Measurements from ENCODE around the gene USP12.
"Not testable (repeated sequence)": the region's sequence is repeated elsewhere in the genome, so short reads cannot be mapped to it uniquely, and the experiment has no call there.

USP12 gene, protein sequence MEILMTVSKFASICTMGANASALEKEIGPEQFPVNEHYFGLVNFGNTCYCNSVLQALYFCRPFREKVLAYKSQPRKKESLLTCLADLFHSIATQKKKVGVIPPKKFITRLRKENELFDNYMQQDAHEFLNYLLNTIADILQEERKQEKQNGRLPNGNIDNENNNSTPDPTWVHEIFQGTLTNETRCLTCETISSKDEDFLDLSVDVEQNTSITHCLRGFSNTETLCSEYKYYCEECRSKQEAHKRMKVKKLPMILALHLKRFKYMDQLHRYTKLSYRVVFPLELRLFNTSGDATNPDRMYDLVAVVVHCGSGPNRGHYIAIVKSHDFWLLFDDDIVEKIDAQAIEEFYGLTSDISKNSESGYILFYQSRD

DNA sequence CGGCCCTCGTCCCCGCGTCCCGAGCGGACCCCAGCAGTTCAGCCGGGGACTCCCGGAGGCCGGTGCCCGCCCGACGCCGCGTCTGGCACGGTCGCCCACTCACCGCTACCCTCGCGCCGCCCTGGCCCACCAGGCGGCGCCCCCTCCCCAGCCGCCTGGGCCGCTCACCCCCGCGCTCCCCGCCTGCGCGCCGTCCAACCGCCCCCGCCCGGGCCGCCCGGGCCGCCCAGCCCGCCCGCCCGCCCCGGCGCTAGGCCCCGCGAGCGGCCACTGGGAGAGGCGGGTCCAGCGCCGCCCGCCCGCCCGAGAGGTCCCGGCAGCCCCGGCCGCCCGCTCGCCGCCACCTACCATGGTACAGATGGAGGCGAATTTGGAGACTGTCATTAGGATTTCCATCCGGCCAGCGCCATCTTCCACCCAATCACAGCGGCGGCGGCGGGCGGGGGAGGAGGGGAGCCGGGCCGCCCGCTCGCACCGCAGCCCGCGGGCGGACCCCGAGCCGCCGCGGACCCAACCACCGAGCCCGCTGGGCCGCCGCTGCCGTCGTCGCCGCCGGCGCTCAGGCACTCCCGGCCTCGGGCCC, at the start of gene USP12:
TSS of gene USP12 (minus strand) at position 568 of the 583 bp plus-strand sequence. CDS start at position 396, 172 bp downstream.
- peak; percentile 69 for DNase-seq

DNA sequence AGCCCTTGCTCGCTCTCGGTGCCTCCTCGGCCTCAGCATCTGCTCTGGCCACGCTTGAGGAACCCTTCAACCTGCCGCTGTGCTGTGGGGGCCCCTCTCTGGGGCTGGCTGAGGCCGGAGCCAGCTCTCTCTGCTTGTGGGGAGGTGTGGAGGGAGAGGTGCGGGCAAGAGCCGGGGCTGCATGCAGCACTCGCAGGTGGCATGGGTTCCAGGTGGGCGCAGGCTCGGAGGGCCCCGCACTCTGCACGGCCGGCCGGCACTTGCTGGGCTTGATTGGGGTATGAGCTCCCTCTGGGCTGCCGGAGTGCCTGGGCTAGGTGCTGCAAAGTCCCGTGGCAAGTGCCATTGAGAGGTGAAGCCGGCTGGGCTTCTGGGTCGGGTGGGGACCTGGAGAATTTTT, 48.0 kb upstream of the USP12 start:
- no peak for DNase-seq

DNA sequence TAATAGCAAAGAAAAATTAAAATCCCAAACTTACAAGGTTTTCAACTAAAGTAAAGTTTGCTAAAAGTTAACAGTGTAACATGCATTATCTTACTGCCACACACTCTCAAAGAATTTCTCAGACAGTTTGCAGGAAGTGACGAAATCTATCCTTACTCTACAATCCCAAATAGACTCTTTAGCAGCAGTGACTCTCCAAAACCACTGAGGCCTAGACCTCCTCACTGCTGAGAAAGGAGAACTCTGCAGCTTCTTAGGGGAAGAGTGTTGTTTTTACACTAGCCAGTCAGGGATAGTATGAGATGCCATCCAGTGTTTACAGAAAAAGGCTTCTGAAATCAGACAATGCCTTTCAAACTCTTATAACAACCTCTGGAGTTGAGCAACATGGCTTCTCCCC, 47.2 kb upstream of the USP12 start:
- DNase-seq, result not testable (repeated sequence)

DNA sequence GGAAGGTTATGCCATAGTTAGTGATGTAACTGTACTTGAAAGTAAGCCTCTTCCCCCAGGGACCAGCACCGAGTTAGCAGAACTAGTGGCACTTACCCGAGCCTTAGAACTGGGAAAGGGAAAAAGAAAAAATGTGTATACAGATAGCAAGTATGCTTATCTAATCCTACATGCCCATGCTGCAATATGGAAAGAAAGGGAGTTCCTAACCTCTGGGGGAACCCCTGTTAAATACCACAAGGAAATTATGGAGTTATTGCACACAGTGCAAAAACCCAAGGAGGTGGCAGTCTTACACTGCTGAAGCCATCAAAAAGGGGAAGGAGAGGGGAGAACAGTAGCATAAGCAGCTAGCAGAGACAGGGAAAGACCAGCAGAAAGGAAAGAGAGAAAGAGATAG, 46.2 kb upstream of the USP12 start:
- not testable (repeated sequence) for DNase-seq

DNA sequence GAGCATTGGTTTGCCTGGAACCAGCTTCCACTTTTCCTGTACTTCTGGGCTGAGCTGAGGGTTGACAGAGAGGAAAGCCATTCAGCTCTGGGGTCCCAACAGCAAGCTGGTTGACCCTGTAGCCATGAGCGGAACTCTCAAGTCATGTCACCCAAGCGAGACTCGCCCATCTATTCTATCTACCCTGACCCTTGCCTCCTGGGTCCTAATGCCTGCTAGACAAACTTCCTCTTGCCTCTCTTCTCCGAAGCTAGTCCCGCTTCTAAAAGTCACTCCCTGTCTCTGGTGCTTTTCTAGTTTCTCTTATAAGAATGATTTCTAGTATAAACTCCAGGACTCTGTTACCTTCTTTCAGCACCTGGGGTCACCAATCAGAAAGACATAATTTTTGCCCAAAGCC, 41.8 kb upstream of the USP12 start:
- not testable (repeated sequence) for DNase-seq

DNA sequence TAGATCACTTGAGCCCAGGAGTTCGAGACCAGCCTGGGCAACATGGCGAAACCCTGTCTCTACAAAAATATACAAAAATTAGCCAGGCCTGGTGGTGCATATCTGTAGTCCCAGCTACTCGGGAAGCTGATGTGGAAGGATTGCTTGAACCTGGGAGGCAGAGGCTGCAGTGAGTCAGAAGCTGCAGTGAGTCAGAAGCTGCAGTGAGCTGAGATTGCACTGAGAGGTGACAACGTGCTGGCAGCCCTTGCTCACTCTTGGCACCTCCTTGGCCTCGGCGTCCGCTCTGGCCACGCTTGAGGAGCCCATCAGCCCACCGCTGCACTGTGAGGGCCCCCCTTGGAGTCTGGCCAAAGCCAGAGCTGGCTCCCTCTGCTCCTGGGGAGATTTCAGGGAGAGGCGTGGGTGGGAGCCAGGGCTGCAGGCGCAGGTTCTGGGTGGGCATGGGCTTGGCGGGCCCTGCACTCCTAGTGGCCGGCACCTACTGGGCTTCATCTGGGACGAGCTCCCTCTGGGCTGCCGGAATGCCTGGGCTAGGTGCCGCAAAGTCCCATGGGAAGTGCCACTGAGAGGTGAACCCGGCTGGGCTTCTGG, 40.3 kb upstream of the USP12 start:
- DNase-seq, result no peak

DNA sequence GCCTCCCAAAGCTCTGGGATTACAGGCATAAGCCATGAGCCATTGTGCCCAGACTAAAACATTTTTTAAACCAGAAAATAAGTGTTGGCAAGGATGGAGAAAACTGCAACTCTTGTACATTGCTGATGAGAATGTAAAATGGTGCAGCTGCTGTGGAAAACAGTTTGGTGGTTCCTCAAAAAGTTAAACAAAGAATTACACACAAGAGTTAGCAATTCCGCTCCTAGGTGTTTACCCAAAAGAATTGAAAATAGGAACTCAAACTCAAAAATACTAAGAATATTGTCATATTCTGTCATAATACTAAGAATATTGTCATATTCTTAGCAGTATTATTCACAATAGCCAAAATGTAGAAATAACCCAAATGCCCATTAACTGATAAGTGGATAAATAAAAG, 39.7 kb upstream of the USP12 start:
- no peak for DNase-seq

DNA sequence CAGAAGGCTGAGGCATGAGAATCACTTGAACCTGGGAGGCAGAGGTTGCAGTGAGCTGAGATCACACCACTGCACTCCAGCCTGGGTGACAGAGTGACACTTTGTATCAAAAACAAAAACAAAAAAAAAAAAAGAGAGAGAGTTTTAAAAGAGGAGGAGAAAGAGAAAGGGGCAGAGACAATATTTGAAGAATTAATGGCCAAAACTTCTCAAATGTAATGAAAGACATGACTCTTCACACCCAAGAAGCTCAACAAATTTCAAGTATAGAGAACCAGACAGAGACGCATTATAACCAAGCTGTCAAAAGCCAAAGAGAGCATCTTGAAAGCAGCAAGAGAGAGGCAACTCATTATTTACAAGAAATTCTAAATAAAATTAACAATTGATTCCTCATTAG, 36.9 kb upstream of the USP12 start:
- no peak for DNase-seq

DNA sequence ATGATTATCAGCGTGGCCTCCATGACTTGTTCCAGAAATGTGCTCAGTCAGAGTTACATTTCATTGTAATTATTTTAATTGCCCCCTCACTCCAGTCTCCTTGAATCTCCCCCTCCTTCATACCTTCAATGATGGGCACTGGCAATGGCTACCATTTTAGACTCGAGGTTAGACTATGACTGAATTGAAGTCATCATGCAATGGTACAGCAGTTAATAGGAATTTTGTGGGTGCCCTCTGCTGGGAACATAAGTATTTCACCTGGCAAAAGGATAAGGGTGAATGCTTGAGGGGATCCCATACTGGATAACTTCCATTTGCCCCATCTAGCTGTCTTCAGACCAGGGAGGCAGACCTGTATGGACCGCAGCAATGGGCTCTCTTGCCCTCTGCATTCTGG, 32.2 kb upstream of the USP12 start:
- no peak for DNase-seq

DNA sequence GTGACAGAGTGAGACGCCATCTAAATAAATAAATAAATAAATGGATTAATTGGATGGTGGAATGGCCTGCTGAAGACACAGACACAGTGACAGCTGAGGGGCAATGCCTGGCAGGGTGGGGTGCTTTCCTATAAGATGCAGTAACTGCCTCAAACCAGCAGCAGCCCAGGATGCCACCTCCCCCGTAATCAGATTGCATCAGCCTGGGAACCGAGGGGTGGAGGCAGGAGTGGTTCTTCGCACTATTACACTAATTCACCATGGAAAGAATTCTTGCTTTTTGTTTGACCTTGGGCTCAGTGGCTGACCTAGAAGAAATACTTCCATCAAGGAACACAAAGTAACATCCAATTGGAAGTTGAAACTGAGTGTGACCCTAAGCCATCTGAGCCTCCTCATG, 31.6 kb upstream of the USP12 start:
- DNase-seq, result no peak

DNA sequence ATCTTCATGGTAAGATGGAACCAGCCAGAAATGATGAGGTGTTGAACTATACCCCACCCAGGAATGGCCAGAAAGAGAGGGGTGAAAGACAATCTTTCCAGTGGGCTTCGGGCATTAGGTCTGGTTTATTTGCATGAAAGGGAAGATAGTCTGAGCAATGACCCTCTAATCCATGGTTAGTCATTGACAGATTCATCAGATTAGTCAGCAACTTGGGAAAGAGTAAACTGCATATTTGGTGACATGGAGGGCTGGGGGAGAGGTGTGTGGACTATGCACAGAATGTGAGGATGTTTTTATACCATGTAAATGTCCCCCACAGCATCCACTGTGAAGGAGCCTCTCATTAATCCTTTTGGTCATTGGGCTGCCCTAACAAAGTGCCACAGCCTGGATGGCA, 30.1 kb upstream of the USP12 start:
- no peak for DNase-seq

DNA sequence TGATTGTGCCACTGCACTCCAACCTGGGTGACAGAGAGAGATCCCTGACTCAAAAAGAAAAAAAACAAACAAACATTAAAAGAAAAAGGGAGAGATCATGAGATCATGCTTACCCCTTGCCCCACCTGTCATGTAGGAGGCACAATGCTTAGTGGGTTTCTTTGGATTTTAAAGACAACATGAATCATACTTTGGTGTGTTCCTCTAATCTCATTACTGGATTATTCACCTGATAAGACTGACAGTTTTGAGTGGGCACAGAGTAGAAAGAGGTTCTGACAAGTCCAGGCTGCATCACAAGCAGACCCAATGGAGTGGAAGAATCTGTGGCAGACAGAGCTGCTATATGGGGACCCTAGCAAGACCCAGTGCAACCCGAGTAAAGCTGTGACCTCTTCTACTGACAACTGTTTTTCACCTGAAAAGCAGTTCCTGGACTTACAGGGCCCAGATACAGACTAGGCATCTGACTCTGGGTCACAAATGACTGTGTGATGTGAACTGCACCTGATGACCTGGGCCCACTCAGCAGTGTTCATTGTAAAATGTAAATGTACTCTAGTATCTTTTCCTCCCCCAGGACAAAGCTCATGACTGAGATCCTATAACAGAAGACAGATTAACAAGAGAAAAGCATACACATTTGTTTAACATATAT, 28.9 kb upstream of the USP12 start:
- DNase-seq, result no peak

DNA sequence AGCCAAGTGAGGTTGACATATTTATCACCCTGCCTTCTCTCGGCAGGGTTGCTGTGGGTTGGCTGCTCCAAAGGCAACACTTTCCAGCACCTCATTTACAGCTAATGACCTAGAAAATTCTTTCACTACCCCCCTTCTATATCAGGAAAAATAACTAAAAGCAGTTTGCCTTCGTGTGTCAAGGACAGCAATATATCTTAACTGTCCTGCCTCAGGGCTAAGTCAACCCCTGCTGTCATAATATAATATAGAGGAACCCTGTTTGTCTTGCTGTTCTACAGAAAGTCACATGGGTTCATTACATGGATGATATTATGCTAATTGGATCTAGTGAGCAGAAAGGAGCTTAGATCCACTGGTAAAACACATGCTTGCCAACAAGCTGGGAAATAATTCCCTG, 28.1 kb upstream of the USP12 start:
- no peak for DNase-seq

DNA sequence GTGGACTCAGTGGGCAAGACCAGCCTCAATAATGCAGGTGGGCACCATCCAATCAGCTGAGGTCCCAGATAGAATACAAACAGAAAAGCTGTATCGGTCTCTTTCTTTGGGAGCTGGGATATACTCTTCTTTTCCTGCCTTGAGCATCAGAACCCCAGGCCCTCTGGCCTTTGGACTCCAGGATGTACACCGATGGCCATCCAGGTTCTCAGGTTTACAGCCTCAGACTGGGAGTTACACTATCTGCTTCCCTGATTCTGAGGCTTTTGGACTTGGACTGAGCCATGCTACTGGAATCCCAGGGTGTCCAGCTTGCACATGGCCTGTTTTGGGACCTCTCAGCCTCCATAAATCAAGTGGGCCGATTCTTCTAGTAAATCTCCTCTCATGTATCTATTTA, 27.6 kb upstream of the USP12 start:
- DNase-seq, result no peak

DNA sequence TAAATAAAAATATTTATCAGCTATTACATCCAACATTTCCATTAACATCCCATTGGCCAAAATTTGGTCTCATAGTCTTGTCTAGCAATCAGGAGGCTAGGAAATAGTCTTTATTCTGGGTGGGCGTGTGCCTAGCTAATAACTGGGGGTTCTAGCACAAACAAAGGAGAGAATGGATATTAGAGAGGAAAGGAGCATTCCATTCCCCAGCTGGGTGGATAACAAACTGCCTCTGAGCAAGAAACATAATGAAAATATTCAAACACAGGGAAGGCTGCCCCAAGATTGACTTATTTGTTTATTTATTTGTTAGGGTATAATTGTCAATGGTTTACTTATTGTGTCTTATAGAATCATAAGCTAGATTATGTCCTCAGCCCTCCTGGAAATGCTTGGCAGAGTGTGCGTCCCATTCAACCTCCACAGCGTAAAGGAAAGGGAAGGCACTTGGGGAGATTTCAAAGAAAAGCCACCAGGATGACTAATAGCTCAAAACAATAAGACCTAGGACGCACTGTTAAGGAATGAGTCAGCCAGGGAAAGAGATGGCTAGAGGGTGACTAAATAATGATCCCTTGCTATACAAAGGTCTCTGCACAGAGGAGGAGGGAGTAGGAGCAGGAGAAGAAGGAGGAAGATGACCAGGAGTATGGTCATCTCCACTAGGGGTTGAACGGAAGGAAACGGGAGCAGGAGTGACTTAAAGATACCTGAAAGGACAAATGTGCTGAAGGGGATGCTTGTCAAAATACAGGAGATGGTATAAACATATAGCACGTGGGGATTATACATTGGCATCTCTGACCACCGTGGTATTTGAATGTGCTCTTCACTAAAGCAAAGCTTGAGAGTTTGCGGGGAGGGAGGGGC, 23.5 kb upstream of the USP12 start:
- DNase-seq, result no peak

DNA sequence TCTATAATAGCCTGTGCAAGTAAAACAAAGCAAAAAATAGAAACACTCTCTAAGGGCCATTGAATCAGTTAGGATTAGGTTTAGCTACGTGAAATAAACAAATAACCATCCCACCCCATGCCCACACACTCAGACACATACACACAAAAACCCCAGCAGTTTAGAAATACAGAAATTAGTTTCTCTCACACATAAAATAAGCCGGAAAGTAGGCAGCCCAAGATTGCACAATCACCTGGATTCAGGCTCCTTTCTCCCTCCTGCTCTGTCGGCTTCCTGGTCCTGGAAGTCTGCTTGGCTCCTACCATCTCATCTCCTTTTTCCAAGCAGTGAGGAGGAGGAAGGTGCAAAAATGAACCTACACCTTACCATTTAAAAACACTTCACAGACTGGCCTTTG, 22.6 kb upstream of the USP12 start:
- no peak for DNase-seq

DNA sequence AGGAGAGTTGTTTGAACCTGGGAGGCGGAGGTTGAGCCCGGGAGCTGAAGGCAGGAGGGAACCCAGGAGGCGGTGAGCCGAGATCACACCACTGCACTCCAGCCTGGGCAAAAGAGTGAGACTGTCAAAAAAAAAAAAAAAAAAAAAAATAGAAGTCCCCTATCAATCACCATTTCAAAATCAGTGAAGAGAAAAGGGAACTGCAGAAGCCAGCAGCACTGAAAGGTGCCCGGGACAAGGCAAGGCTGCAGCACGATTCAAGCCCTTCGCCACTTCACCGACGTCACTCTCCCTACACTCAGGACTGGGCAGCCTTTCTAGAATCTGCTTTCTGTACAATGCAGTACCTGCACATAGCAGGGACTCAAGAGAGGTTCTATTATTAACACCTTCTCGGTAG, 21.9 kb upstream of the USP12 start:
- DNase-seq, result no peak

DNA sequence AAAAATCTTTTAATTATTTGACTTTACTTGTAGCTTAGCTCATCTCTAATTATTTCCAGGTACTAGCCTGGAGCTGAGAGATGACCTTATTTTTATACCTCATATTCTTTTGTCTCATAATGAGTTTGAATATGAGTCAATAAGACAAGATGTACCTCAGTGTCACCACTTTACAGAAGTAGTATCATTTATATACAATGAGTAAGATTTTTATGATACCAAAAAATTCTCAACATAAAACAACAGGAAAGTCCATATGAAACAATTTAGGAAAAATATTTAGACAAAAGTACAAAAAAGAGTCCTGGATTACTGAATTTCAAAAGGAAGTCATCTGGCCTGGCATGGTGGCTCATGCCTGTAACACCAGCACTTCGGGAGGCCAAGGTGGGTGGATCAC, 21.4 kb upstream of the USP12 start:
- no peak for DNase-seq

DNA sequence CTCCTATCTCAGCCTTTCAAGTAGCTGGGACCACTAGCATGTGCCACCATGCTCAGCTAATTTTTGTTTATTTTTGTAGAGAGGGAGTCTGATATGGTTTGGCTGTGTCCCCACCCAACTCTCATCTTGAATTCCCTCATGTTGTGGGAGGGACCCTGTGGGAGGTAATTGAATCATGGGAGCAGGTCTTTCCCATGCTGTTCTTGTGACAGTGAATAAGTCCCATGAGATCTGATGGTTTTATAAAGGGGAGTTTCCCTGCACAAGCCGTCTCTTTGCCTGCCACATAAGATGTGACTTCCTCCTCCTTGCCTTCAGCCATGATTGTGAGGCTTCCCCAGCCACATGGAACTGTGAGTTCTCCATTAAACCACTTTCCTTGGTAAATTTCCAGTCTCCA, 20.8 kb upstream of the USP12 start:
- DNase-seq, result not testable (repeated sequence)

DNA sequence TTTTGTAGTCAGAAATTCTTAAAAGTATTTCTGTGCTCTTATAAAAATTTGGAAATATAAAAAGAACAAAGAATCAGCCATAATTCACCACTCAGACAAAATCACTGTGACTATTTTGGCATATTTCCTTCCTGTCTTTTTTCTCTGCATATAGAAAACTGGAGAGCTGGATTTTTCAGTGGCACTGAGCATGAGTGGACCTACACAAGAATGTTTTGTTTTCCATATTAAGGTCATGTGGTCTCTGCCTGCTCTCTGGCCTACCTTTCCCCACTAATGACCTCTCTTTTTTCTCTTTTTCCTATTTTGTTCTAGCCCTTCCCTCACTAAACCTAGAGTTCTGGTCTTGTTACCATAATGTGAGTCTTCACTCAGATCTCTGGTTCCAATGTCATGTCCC, 17.6 kb upstream of the USP12 start:
- no peak for DNase-seq

DNA sequence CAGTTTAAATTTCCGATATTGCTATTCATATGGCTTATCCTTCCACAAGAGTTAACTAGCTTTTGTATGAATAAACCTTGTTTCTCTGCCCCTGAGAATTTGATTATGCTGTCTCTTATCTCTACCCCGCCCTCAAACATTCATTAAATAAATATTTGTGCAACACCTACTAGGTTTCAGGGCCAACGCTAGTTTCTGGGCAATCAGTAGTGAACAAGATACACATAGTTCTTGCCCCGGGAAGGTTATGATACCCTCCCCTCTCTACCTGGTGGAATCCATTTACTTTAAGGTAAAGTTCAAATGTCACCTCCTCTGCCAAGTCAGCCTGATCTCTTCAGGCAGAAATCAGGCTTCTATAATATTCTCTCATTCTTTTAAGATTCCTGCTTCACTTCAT, 16.6 kb upstream of the USP12 start:
- DNase-seq, result no peak

DNA sequence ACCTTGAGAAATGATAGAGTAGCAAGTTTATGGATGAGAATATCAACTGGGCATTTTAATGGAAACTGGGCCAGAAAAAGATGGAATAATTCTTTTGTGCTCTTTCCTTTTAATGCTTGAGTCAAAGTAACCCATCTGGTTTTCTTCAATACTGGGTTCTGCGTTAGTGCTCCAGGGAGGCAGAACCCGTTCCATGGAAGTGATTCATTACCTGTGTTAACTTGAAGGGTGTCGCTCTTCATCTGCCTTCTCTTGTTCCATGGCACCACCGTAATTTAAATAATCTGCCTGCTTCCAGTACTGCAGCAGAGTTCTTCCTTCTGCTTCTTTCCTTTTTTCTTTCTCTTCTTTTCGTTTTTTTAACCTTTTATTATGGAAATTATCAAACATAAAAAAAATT, 14.7 kb upstream of the USP12 start:
- DNase-seq, result no peak

DNA sequence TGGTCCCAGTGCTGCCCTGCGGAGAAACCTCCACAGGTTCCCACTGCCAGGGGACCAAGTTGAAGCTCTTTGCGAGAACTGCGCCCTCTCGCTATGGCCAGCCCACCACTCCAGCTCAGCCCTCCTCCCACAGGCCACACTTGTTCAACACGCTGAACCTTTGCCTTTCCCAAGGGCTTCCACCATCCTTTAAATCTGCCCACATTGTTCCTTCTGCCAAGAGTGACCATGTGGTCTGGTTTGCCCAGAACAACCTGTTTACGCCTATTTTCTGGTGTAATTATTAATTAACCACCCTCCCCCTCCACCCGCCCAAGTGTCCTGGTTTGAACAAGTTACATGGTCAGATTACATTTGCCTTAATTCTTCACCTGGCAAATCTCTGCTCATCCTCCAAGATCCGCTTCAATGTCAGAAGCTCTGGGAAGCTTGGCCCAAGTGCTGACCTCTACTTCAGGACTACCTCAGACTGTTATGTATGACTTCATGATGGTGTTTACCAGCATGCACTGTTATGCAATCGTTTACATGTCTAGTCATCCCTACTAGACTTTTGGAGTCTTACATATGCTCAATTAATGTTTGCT, 12.0 kb upstream of the USP12 start:
- no peak for DNase-seq
